Panc1 (cell line): ENCODE results near the gene ATP6V0E2. TPM values are rescaled to one million over a fixed set of nuclear protein-coding genes. Genes with fewer than 3 reads are reported as not detected.
A peak's percentile ranks its signal among the peaks of the same experiment; 100 is the strongest.

Source experiments
- ATAC-seq: fragments of 200-7000 bp; cut with Tn5 transposase; 2 replicates; pipeline ENCODE4 v1.9.1; 2020; ENCODE audit warnings: mild to moderate bottlenecking, moderate library complexity
- BruUV-seq: library from RNA; stranded (reverse); fragments of 400-500 nt; replicated peaks from 2 replicates; lab custom pipeline; 2021; lab: Mats Ljungman, UMichigan
- CTCF ChIA-PET: fragments of 300-600 bp; sonication (Branson Sonifier 250); formaldehyde crosslinking; loops from one replicate; lab custom pipeline; 2022; ENCODE audit warnings: antibody characterized with exemption; lab: Charles Lee
- POLR2A ChIA-PET: fragments of 300-600 bp; sonication (Branson Sonifier 250); formaldehyde crosslinking; loops from one replicate; lab custom pipeline; 2022; ENCODE audit warnings: antibody characterized with exemption; lab: Charles Lee
- DNase-seq: peaks from one replicate; pipeline ENCODE4 v3.0.0-alpha.2; 2010; ENCODE audit warnings: low read depth, low spot score
- H3K27ac ChIP-seq: 2 replicates; pipeline ENCODE4 v1.5.1; 2011; ENCODE audit warnings: mild to moderate bottlenecking, low read length, inconsistent platforms
- H3K27me3 ChIP-seq: fragments of 200-500 bp; sonication (Bioruptor generic); 2 replicates; pipeline ENCODE4 v1.6.0; 2014; ENCODE audit warnings: low read length, inconsistent platforms; ENCODE audit not compliant: control insufficient read depth, insufficient read depth
- H3K36me3 ChIP-seq: fragments of 200-500 bp; sonication (Bioruptor generic); 2 replicates; pipeline ENCODE4 v1.5.1; 2014; ENCODE audit warnings: inconsistent platforms, mild to moderate bottlenecking, low read length, moderate library complexity; ENCODE audit not compliant: control insufficient read depth, insufficient read depth
- H3K4me1 ChIP-seq: 2 replicates; pipeline ENCODE4 v1.5.1; 2011; ENCODE audit warnings: inconsistent platforms, mild to moderate bottlenecking, low read length, moderate library complexity; ENCODE audit not compliant: control insufficient read depth, insufficient read depth
- H3K4me3 ChIP-seq, 2 experiments: 2 replicates each; pipeline ENCODE4 v1.5.1; 2011 to 2012; ENCODE audit warnings: low read depth in 2 of 2, low read length in 2 of 2, mild to moderate bottlenecking in 2 of 2, inconsistent platforms in 1 of 2, moderate library complexity in 1 of 2
- H3K9me3 ChIP-seq: fragments of 200-500 bp; sonication (Bioruptor generic); 2 replicates; pipeline ENCODE4 v1.5.1; 2014; ENCODE audit warnings: low read depth, mild to moderate bottlenecking, inconsistent platforms, low read length, moderate library complexity; ENCODE audit not compliant: control insufficient read depth, insufficient read depth
- POLR2AphosphoS5 ChIP-seq: IDR thresholded peaks from 2 replicates; pipeline ENCODE4 v1.6.1; 2012; ENCODE audit warnings: mild to moderate bottlenecking, low read depth, low read length, moderate library complexity
- REST ChIP-seq, 2 experiments: IDR thresholded peaks; 2 replicates each; pipeline ENCODE4 v1.6.1; 2011 to 2012; ENCODE audit warnings: low read depth in 2 of 2, control low read depth in 1 of 2, low read length in 1 of 2, mild to moderate bottlenecking in 1 of 2, moderate library complexity in 1 of 2; ENCODE audit not compliant: insufficient read depth in 1 of 2
- SIN3A ChIP-seq: IDR thresholded peaks from 2 replicates; pipeline ENCODE4 v1.6.1; 2012; ENCODE audit warnings: low read depth, mild to moderate bottlenecking, low read length, moderate library complexity, borderline replicate concordance; ENCODE audit not compliant: insufficient read depth
- TCF7L2 ChIP-seq: IDR thresholded peaks from 2 replicates; pipeline ENCODE4 v1.6.1; 2011; ENCODE audit warnings: mild to moderate bottlenecking, low read depth, low read length, inconsistent platforms
- in situ Hi-C: cut with HindIII; loops from 2 replicates; pipeline ENCODE4 v1.10.0; 2016; ENCODE audit warnings: low sequenced_read_pairs, low pct_unique_long_range_greater_than_20kb
- intact Hi-C: fragments of 100-400 bp; cut with micrococcal nuclease; formaldehyde crosslinking; loops from one replicate; pipeline ENCODE4 v1.10.0; 2022; ENCODE audit not compliant: unreplicated experiment
- total RNA-seq: library from RNA; stranded (reverse); gene quantifications from one replicate; pipeline ENCODE4 v1.2.1, GENCODE V29; 2021; ENCODE audit not compliant: unreplicated experiment
- TF ChIP-seq, protein P1 (sequence below): fragments of 450-650 bp; IDR thresholded peaks from 2 replicates; pipeline ENCODE4 v1.5.1; 2017; ENCODE audit warnings: mild to moderate bottlenecking

The ATP6V0E2 gene
- total RNA-seq, 1 experiment from 2014 or later, result 44.7 TPM

DNA sequence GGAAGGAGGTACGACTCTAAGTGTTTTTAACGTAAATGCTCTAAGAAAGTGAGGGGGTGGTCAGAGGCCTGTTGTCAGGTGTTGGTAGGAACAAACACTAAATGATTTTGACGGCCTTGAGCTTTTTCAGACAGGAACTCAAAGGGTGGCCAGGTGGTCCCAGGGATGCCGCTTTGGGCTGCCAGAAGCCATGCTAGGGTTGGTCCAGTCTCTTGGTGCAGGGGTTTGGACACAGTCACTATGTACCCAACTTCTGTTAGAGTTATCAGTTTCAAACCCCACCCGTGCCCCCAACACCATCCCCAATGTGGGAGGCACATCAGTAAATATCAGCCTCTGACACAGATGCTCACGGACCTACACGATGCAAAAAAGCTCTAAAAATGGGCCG lies 9.3 kb downstream of the ATP6V0E2 start:
- Histone ChIP-seq H3K27ac (no peak overlapping the region), H3K4me3 (no peak overlapping the region), H3K4me1 (no peaks in the 10 kb centered on the region; the same call in 1 of the 2 replicates), H3K27me3 (no peaks in the 10 kb centered on the region), H3K9me3 (no peaks in the 10 kb centered on the region), H3K36me3 (no peaks in the 10 kb centered on the region)
- ChIA-PET POLR2A (no interaction called here), CTCF (interaction anchor here (1.0 kb wide), 1 partner anchor 83 kb away, joined by 4 read pairs; no protein-coding TSS in a partner anchor)
- TF ChIP-seq POLR2AphosphoS5, result no peak
- TF ChIP-seq SIN3A, result no peak
- TF ChIP-seq, protein P1, sequence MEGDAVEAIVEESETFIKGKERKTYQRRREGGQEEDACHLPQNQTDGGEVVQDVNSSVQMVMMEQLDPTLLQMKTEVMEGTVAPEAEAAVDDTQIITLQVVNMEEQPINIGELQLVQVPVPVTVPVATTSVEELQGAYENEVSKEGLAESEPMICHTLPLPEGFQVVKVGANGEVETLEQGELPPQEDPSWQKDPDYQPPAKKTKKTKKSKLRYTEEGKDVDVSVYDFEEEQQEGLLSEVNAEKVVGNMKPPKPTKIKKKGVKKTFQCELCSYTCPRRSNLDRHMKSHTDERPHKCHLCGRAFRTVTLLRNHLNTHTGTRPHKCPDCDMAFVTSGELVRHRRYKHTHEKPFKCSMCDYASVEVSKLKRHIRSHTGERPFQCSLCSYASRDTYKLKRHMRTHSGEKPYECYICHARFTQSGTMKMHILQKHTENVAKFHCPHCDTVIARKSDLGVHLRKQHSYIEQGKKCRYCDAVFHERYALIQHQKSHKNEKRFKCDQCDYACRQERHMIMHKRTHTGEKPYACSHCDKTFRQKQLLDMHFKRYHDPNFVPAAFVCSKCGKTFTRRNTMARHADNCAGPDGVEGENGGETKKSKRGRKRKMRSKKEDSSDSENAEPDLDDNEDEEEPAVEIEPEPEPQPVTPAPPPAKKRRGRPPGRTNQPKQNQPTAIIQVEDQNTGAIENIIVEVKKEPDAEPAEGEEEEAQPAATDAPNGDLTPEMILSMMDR, result no peak
- no peak for TF ChIP-seq TCF7L2
- TF ChIP-seq REST (IDR thresholded peaks at IDR 0.05; ENCODE audit: insufficient read depth in 1 of 2, low read depth in 2 of 2, low read length in 1 of 2), result no peak
- DNase-seq (no peak), ATAC-seq (no peak)
- in situ Hi-C loops, result no loop called here
- BruUV-seq, result no TSS peak
- intact Hi-C loops, result loop anchor here (5.0 kb wide), 2 partner anchors 164 to 394 kb away; no protein-coding TSS in a partner anchor

DNA sequence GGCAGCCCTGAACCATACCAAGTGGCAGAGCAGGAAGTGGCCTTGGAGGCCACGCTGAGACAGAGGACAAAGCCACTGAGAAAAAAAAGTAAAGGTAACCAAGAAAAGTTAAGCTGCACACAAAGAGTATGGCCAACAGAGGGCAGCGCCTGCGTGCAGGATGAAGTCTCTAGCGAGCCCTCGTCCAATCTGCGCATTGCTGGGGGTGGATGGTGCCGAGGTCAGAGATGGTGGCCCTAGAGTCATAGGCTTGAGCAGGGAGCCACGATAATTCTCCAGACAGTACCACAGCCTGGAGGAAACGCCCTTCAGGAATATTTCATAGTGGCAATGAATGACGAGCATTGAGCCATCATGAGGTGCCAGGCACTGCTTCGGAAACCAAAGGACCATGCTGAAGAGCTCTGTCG lies 9.7 kb downstream of the ATP6V0E2 start:
- H3K9me3 ChIP-seq, result no peaks in the 10 kb centered on the region
- in situ Hi-C loops, result no loop called here
- ChIA-PET POLR2A (no interaction called here), CTCF (interaction anchor here (1.0 kb wide), 1 partner anchor 83 kb away, joined by 4 read pairs; no protein-coding TSS in a partner anchor)
- ATAC-seq (peak; percentile 83), DNase-seq (no peak)
- intact Hi-C loops, result loop anchor here (5.0 kb wide), 2 partner anchors 164 to 394 kb away; no protein-coding TSS in a partner anchor
- no peak overlapping the region for H3K27ac ChIP-seq
- no peak overlapping the region for H3K4me3 ChIP-seq
- no peaks in the 10 kb centered on the region for H3K36me3 ChIP-seq
- H3K4me1 ChIP-seq, result no peaks in the 10 kb centered on the region; the same call in 1 of the 2 replicates
- BruUV-seq, result no TSS peak
- no peak for TF ChIP-seq REST (IDR thresholded peaks at IDR 0.05; ENCODE audit: insufficient read depth in 1 of 2, low read depth in 2 of 2, low read length in 1 of 2)
- TF ChIP-seq, protein P1, result peak; percentile 92
- H3K27me3 ChIP-seq, result 0 out of 2 replicates have a peak, but pooled peaks cover 2% of the 10 kb centered on the region
